A673 (cell line): Measurements from ENCODE around the gene GNG12. TPM values are rescaled to one million over a fixed set of nuclear protein-coding genes. Genes with fewer than 3 reads are reported as not detected.
A peak's percentile ranks its signal among the peaks of the same experiment; 100 is the strongest.

Source experiments
- BruUV-seq: library from RNA; stranded (reverse); fragments of 400-500 nt; replicated peaks from 2 replicates; lab custom pipeline; 2021; lab: Mats Ljungman, UMichigan
- CTCF ChIA-PET: fragments of 300-600 bp; sonication (Branson Sonifier 250); formaldehyde crosslinking; loops from one replicate; lab custom pipeline; 2022; ENCODE audit warnings: antibody characterized with exemption; lab: Charles Lee
- POLR2A ChIA-PET: fragments of 300-600 bp; sonication (Branson Sonifier 250); formaldehyde crosslinking; loops from one replicate; lab custom pipeline; 2022; ENCODE audit warnings: antibody characterized with exemption; ENCODE audit not compliant: low non-redundant PET; lab: Charles Lee
- DNase-seq: peaks from one replicate; pipeline ENCODE4 v3.0.0-alpha.2; 2015; ENCODE audit warnings: low spot score
- H3K27ac ChIP-seq: fragments of 200-600 bp; sonication (generic); 2 replicates; pipeline ENCODE4 v1.5.1; 2016; ENCODE audit warnings: mixed run types, low read depth, mild to moderate bottlenecking, mixed read lengths, antibody characterized with exemption, low read length; ENCODE audit not compliant: poor library complexity, severe bottlenecking
- H3K27me3 ChIP-seq: fragments of 200-600 bp; sonication (generic); replicated peaks from 2 replicates; pipeline ENCODE4 v1.6.1; 2017; ENCODE audit warnings: mixed run types, low read depth, mild to moderate bottlenecking, mixed read lengths, antibody characterized with exemption, low read length; ENCODE audit not compliant: insufficient read depth, poor library complexity
- H3K36me3 ChIP-seq: fragments of 200-600 bp; sonication (generic); 2 replicates; pipeline ENCODE4 v1.6.1; 2016; ENCODE audit warnings: mixed run types, mild to moderate bottlenecking, mixed read lengths, antibody characterized with exemption, low read length; ENCODE audit not compliant: insufficient read depth, poor library complexity, severe bottlenecking
- H3K4me1 ChIP-seq: fragments of 200-600 bp; sonication (generic); 2 replicates; pipeline ENCODE4 v1.6.1; 2017; ENCODE audit warnings: mixed run types, mild to moderate bottlenecking, mixed read lengths, antibody characterized with exemption, low read length; ENCODE audit not compliant: insufficient read depth, poor library complexity, severe bottlenecking
- H3K4me3 ChIP-seq: fragments of 200-600 bp; sonication (generic); 2 replicates; pipeline ENCODE4 v1.5.1; 2016; ENCODE audit warnings: low read depth, mixed run types, mild to moderate bottlenecking, mixed read lengths, low read length; ENCODE audit not compliant: poor library complexity, severe bottlenecking
- H3K9me3 ChIP-seq: fragments of 200-600 bp; sonication (generic); 2 replicates; pipeline ENCODE4 v1.6.1; 2016; ENCODE audit warnings: mixed run types, low read depth, mild to moderate bottlenecking, mixed read lengths, antibody characterized with exemption, low read length; ENCODE audit not compliant: poor library complexity, severe bottlenecking
- CTCF ChIP-seq: fragments of 300-800, 200-600 bp; sonication (generic); conservative IDR thresholded peaks from 2 replicates; pipeline ENCODE4 v1.5.1; 2017; ENCODE audit warnings: low read depth, mild to moderate bottlenecking, antibody characterized with exemption, low read length, moderate library complexity, mixed read lengths
- EZH2 ChIP-seq: fragments of 200-600 bp; sonication (generic); IDR thresholded peaks from 2 replicates; pipeline ENCODE4 v1.6.1; 2017; ENCODE audit warnings: borderline replicate concordance, low read depth, mild to moderate bottlenecking, mixed read lengths, antibody characterized with exemption, low read length; ENCODE audit not compliant: poor library complexity, severe bottlenecking
- intact Hi-C: fragments of 100-400 bp; cut with micrococcal nuclease; formaldehyde crosslinking; loops from one replicate; pipeline ENCODE4 v1.10.0; 2022; ENCODE audit not compliant: unreplicated experiment
- total RNA-seq: library from RNA; stranded (reverse); gene quantifications from 2 replicates; pipeline ENCODE4 v1.2.3, GENCODE V29; 2021

Gene GNG12
- total RNA-seq, 1 experiment from 2014 or later, result 54.8 TPM

- POLR2A ChIA-PET, result interaction anchor here (0.5 kb wide), 1 partner anchor 234 kb away, joined by 7 read pairs; no protein-coding TSS in a partner anchor
- Histone ChIP-seq H3K4me1 (peaks cover 27% of the 10 kb centered on the region), H3K27ac (no peak overlapping the region), H3K9me3 (no peaks in the 10 kb centered on the region), H3K4me3 (no peak overlapping the region), H3K27me3 (no peaks in the 10 kb centered on the region), H3K36me3 (no peaks in the 10 kb centered on the region)
- no peak for TF ChIP-seq EZH2
- TF ChIP-seq CTCF, result no peak
- intact Hi-C loops, result no loop called here
- no TSS peak for BruUV-seq
- CTCF ChIA-PET, result no interaction called here
- DNase-seq, result no peak
These were observed 79.3 kb downstream of the GNG12 start for GRCh38 chr1:67753776-67754525.

GRCh38 chr1:67752306-67752705, 81.0 kb downstream of the GNG12 start:
- intact Hi-C loops, result no loop called here
- BruUV-seq, result no TSS peak
- Histone ChIP-seq H3K9me3 (no peaks in the 10 kb centered on the region), H3K36me3 (no peaks in the 10 kb centered on the region), H3K4me1 (peaks cover 42% of the 10 kb centered on the region), H3K27me3 (no peaks in the 10 kb centered on the region), H3K27ac (no peak overlapping the region), H3K4me3 (no peak overlapping the region)
- no peak for DNase-seq
- no peak for TF ChIP-seq CTCF
- no peak for TF ChIP-seq EZH2
- ChIA-PET CTCF (interaction anchor here (0.6 kb wide), 1 partner anchor 14 kb away, joined by 5 read pairs; no protein-coding TSS in a partner anchor), POLR2A (no interaction called here)

- H3K4me1 ChIP-seq, result peaks cover 54% of the 10 kb centered on the region
- no peak for DNase-seq
- peak overlapping the region; percentile 88 for H3K27ac ChIP-seq
- no TSS peak for BruUV-seq
- POLR2A ChIA-PET, result interaction anchor here (0.5 kb wide), 1 partner anchor 40 kb away, joined by 4 read pairs; no protein-coding TSS in a partner anchor
- CTCF ChIA-PET, result interaction anchor here (1.1 to 1.2 kb wide), 2 partner anchors 10 to 218 kb away, joined by 3 to 4 read pairs; no protein-coding TSS in a partner anchor
- no peaks in the 10 kb centered on the region for H3K27me3 ChIP-seq
- no peaks in the 10 kb centered on the region for H3K36me3 ChIP-seq
- intact Hi-C loops, result no loop called here
- no peak overlapping the region for H3K4me3 ChIP-seq
- TF ChIP-seq CTCF, result no peak
- no peak for TF ChIP-seq EZH2
- no peaks in the 10 kb centered on the region for H3K9me3 ChIP-seq
These were observed 82.6 kb downstream of the GNG12 start for GRCh38 chr1:67750691-67751054.
